Neuronal stem cell (in vitro differentiated cells): Measurements from ENCODE around the gene ELAVL3.

Experiments used
- DNase-seq: peaks from one replicate; pipeline ENCODE4 v3.0.0-alpha.2; 2013; ENCODE audit warnings: low spot score
- H2AFZ ChIP-seq: one replicate; pipeline ENCODE4 v1.6.1; 2013; ENCODE audit warnings: mild to moderate bottlenecking, low read length, inconsistent platforms
- H2AK5ac ChIP-seq: 2 replicates; pipeline ENCODE4 v1.6.1; 2013; ENCODE audit warnings: low read depth, mild to moderate bottlenecking, inconsistent platforms, low read length, moderate library complexity, mixed read lengths
- H2BK120ac ChIP-seq: 2 replicates; pipeline ENCODE4 v1.6.1; 2013; ENCODE audit warnings: low read depth, mild to moderate bottlenecking, inconsistent platforms, low read length, moderate library complexity, mixed read lengths
- H2BK12ac ChIP-seq: one replicate; pipeline ENCODE4 v1.6.1; 2013; ENCODE audit warnings: low read length, inconsistent platforms
- H2BK15ac ChIP-seq: 2 replicates; pipeline ENCODE4 v1.6.1; 2013; ENCODE audit warnings: mild to moderate bottlenecking, low read length, inconsistent platforms, mixed read lengths
- H2BK5ac ChIP-seq: one replicate; pipeline ENCODE4 v1.6.1; 2013; ENCODE audit warnings: inconsistent platforms, mild to moderate bottlenecking, low read length, moderate library complexity
- H3K14ac ChIP-seq: one replicate; pipeline ENCODE4 v1.6.1; 2013; ENCODE audit warnings: low read length, inconsistent platforms
- H3K18ac ChIP-seq: 2 replicates; pipeline ENCODE4 v1.6.1; 2013; ENCODE audit warnings: low read length, inconsistent platforms
- H3K23ac ChIP-seq: 2 replicates; pipeline ENCODE4 v1.6.1; 2013; ENCODE audit warnings: low read depth, mild to moderate bottlenecking, mixed read lengths, low read length, inconsistent platforms; ENCODE audit not compliant: poor library complexity
- H3K27ac ChIP-seq: replicated peaks from 3 replicates; pipeline ENCODE4 v1.5.1; 2013; ENCODE audit warnings: low read length, inconsistent platforms
- H3K27me3 ChIP-seq, 3 experiments: 2 replicates each; pipeline ENCODE4 v1.6.1; 2013; ENCODE audit warnings: low read length in 3 of 3, mild to moderate bottlenecking in 2 of 3, inconsistent platforms in 1 of 3, low read depth in 1 of 3, mixed read lengths in 1 of 3, moderate library complexity in 1 of 3; ENCODE audit not compliant: control insufficient read depth in 3 of 3, insufficient read depth in 3 of 3
- H3K36me3 ChIP-seq, 2 donors: replicated peaks in 1 of 2; 2 replicates each; pipeline ENCODE4 v1.6.1; 2013; ENCODE audit warnings: low read length in 2 of 2; ENCODE audit not compliant: control insufficient read depth in 2 of 2, insufficient read depth in 2 of 2
- H3K4ac ChIP-seq: 2 replicates; pipeline ENCODE4 v1.6.1; 2013; ENCODE audit warnings: inconsistent platforms, mild to moderate bottlenecking, low read length, moderate library complexity
- H3K4me1 ChIP-seq, 2 donors: 1 replicate in 1 of 2; 2 replicates in 1 of 2; pipeline ENCODE4 v1.6.1; 2013; ENCODE audit warnings: low read length in 2 of 2, low read depth in 1 of 2; ENCODE audit not compliant: control insufficient read depth in 2 of 2, insufficient read depth in 1 of 2
- H3K4me2 ChIP-seq: one replicate; pipeline ENCODE4 v1.6.1; 2013; ENCODE audit warnings: mild to moderate bottlenecking, low read length, inconsistent platforms; ENCODE audit not compliant: insufficient read depth, poor library complexity, severe bottlenecking
- H3K4me3 ChIP-seq, 2 donors: 2 replicates each; pipeline ENCODE4 v1.5.1; 2013; ENCODE audit warnings: low read length in 2 of 2, mild to moderate bottlenecking in 2 of 2, inconsistent platforms in 1 of 2, moderate library complexity in 1 of 2
- H3K79me1 ChIP-seq: one replicate; pipeline ENCODE4 v1.6.1; 2013; ENCODE audit warnings: low read depth, mild to moderate bottlenecking, inconsistent platforms, low read length, moderate library complexity
- H3K9ac ChIP-seq: one replicate; pipeline ENCODE4 v1.6.1; 2013; ENCODE audit warnings: mild to moderate bottlenecking, low read depth, low read length, inconsistent platforms; ENCODE audit not compliant: poor library complexity
- H3K9me3 ChIP-seq, 2 donors: replicated peaks in 1 of 2; 2 replicates each; pipeline versions ENCODE3 to v1.6.1; 2013; ENCODE audit warnings: low read length in 2 of 2, mild to moderate bottlenecking in 2 of 2, inconsistent platforms in 1 of 2, low read depth in 1 of 2, mixed read lengths in 1 of 2, moderate library complexity in 1 of 2; ENCODE audit not compliant: control insufficient read depth in 2 of 2, insufficient read depth in 1 of 2
- H4K8ac ChIP-seq: one replicate; pipeline ENCODE4 v1.6.1; 2013; ENCODE audit warnings: low read depth, mild to moderate bottlenecking, inconsistent platforms, low read length, moderate library complexity
- H4K91ac ChIP-seq: one replicate; pipeline ENCODE4 v1.6.1; 2013; ENCODE audit warnings: low read length, low read depth, mild to moderate bottlenecking, inconsistent platforms; ENCODE audit not compliant: poor library complexity
- WGBS, 2 donors: extraction: QIAGEN DNeasy Blood & Tissue Kit; methylation state at CpG; one replicate each; pipeline ENCODE4 v1.1.7; 2013; ENCODE audit warnings: missing lambda C conversion rate in 2 of 2, mixed read lengths in 1 of 2; ENCODE audit not compliant: insufficient read length in 2 of 2, insufficient replicate concordance in 1 of 2; ENCODE audit errors: extremely low coverage in 2 of 2; 5-methylcytosine and 5-hydroxymethylcytosine counted together

The ELAVL3 gene

GRCh38 chr19:11481534-11482383, 913 bp upstream of the ELAVL3 start:
- peak overlapping the region; percentile 44 for H3K9ac ChIP-seq
- peak; percentile 63 for DNase-seq
- peaks cover 0 to 4% of the 10 kb centered on the region in 2 donors for H3K9me3 ChIP-seq
- peaks cover 0 to 41% (median 16%) of the 10 kb centered on the region in 3 experiments for H3K27me3 ChIP-seq
- H3K36me3 ChIP-seq: peaks cover 1 to 28% of the 10 kb centered on the region in 2 donors
- H3K4me3 ChIP-seq: peak overlapping the region; percentile 42 to 45
- H2BK12ac ChIP-seq: no peak overlapping the region
- peak overlapping the region; percentile 6 for H3K14ac ChIP-seq
- H2BK15ac ChIP-seq: peak overlapping the region; percentile 33
- H3K4ac ChIP-seq: no peak overlapping the region
- H3K27ac ChIP-seq: no peak overlapping the region
- H2BK120ac ChIP-seq: no peak overlapping the region
- H2BK5ac ChIP-seq: no peak overlapping the region
- peak overlapping the region; percentile 83 for H3K23ac ChIP-seq
- H3K4me1 ChIP-seq: peaks cover 0 to 5% of the 10 kb centered on the region in 2 donors
- H3K18ac ChIP-seq: peak overlapping the region; percentile 90
- no peak overlapping the region for H4K8ac ChIP-seq
- H2AK5ac ChIP-seq: peak overlapping the region; percentile 3
- H3K4me2 ChIP-seq: peak overlapping the region; percentile 65
- WGBS, 2 donors: no CpG with 5 or more reads among the region's 50 CpGs
- H2AFZ ChIP-seq: peak overlapping the region; percentile 91
- H4K91ac ChIP-seq: no peak overlapping the region
- H3K79me1 ChIP-seq: no peaks in the 10 kb centered on the region

DNA sequence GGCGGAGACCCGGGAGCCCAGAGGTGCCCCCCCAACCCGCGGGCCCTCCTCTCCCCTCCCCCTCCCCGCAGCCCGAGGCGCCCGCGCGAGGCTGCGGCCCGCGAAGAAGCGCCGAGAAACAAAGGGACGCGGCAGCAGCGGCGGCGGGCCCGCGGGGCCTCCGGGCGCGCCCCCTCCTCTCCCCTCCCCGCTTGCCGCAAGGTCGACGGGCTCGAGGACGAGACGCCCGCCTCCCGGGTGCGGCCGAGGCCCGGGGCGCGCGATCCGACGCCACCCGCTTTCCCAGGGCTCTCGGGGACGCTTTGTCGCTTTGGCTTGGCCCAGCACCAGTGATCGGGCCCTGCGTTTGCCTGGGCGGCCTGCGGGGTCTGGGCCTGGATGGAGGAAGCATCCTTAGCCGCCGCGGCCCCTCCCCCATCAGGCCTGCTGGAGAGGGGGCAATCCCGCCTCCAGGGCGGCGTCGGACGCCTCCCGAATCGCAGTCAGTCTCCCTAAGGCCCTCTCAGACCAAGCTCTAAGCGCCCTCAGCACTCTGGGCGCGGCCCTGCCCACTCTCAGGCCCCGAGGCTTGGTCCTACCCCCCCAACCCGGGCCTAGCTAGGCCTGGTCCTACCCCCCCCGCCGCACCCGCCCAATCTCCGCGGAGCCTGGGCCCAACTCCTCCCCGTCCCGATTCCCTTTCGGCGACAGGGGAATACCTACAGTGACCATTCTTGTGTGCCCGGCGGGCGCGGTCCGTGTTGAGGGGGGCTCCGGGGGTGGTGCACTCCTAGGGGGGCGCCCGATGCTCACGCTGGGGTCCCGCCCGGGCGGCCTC, 740 bp downstream of the ELAVL3 start:
- no peak overlapping the region for H4K8ac ChIP-seq
- peaks cover 0 to 41% of the 10 kb centered on the region in 2 donors for H3K36me3 ChIP-seq
- no peak overlapping the region for H2BK5ac ChIP-seq
- H3K4me2 ChIP-seq: peak overlapping the region; percentile 38
- H3K27ac ChIP-seq: no peak overlapping the region
- H3K4ac ChIP-seq: no peak overlapping the region
- H2AK5ac ChIP-seq: no peak overlapping the region
- DNase-seq: no peak
- no peaks in the 10 kb centered on the region for H3K79me1 ChIP-seq
- no peak overlapping the region for H4K91ac ChIP-seq
- peak overlapping the region; percentile 73 for H3K14ac ChIP-seq
- H3K4me3 ChIP-seq: peak overlapping the region in 1 of 2 donors; percentile 90
- no CpG with 5 or more reads among the region's 86 CpGs for WGBS, 2 donors
- peak overlapping the region; percentile 90 for H3K23ac ChIP-seq
- H2BK15ac ChIP-seq: no peak overlapping the region
- H3K4me1 ChIP-seq: peaks cover 0 to 5% of the 10 kb centered on the region in 2 donors
- peak overlapping the region; percentile 83 for H2AFZ ChIP-seq
- H2BK120ac ChIP-seq: no peak overlapping the region
- peak overlapping the region; percentile 46 for H3K18ac ChIP-seq
- peaks cover 0 to 4% of the 10 kb centered on the region in 2 donors for H3K9me3 ChIP-seq
- H3K9ac ChIP-seq: no peak overlapping the region
- H3K27me3 ChIP-seq: peaks cover 0 to 41% (median 16%) of the 10 kb centered on the region in 3 experiments
- H2BK12ac ChIP-seq: no peak overlapping the region

DNA sequence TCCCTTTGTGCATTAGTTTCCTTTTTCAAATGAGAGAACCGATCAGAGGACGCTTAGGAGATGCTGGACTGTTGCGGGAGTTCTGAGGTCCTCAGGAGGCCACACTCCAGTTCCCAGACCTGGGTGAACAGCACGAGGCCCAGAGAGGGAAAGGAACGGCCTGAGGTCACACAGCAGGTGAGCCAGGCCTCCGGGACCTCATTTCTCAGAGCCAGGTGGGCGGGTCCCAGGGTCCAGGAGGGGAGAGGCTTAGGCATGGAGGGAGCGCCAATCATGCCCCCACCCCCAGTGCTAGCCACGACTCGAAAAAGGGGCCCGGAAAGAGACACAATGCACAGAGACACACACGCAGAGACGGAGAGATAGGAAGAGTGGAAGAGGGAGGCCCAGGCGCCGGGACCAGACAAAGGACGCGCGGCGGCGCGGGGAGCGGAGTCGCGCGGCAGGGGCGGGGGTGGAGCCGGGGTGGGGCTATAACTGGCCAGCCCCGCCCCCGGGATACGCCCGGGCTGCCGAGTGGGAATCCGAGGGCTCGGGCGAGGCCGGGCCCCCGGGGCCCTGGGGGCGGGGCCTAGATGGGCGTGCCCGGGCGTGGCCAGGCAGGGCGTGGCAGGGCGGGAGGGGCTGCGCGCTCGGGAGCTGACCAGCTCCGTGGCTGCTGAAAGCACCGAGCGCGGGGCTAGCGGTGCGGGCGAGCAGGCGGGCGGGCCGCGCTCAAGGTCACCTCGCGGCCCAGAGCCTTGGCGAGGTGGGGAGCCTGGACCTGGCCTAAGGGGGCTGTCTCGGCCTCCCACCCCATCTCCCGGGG, 1.6 kb downstream of the ELAVL3 start:
- H3K4me3 ChIP-seq: peak overlapping the region; percentile 26 to 90
- H3K27me3 ChIP-seq: peaks cover 0 to 41% (median 16%) of the 10 kb centered on the region in 3 experiments
- no peak overlapping the region for H3K14ac ChIP-seq
- H3K79me1 ChIP-seq: no peaks in the 10 kb centered on the region
- H3K9ac ChIP-seq: no peak overlapping the region
- H3K36me3 ChIP-seq: peaks cover 0 to 46% of the 10 kb centered on the region in 2 donors
- peak overlapping the region; percentile 38 for H3K4me2 ChIP-seq
- no peak overlapping the region for H2BK120ac ChIP-seq
- peak overlapping the region; percentile 65 for H2BK15ac ChIP-seq
- peak overlapping the region; percentile 81 for H2BK12ac ChIP-seq
- H3K23ac ChIP-seq: peak overlapping the region; percentile 36
- H4K91ac ChIP-seq: no peak overlapping the region
- no CpG with 5 or more reads among the region's 62 CpGs for WGBS, 2 donors
- DNase-seq: peak; percentile 50
- no peak overlapping the region for H2BK5ac ChIP-seq
- no peak overlapping the region for H4K8ac ChIP-seq
- H3K9me3 ChIP-seq: peaks cover 0 to 4% of the 10 kb centered on the region in 2 donors
- no peak overlapping the region for H3K18ac ChIP-seq
- peak overlapping the region; percentile 71 for H2AK5ac ChIP-seq
- no peak overlapping the region for H3K4ac ChIP-seq
- peaks cover 0 to 5% of the 10 kb centered on the region in 2 donors for H3K4me1 ChIP-seq
- no peak overlapping the region for H3K27ac ChIP-seq
- peak overlapping the region; percentile 83 for H2AFZ ChIP-seq
